Liver (tissue), 9 donors: Measurements from ENCODE around the gene ACTN3. TPM values are rescaled to one million over a fixed set of nuclear protein-coding genes. Genes with fewer than 3 reads are reported as not detected.

ENCODE experiments used
- DNase-seq: peaks from one replicate; pipeline ENCODE4 v3.0.0-alpha.2; 2017; ENCODE audit warnings: low spot score
- H3K27ac ChIP-seq, 2 donors: one replicate each; pipeline ENCODE4 v1.7.0; 2013; ENCODE audit warnings: inconsistent platforms in 2 of 2, low read length in 2 of 2, control low read depth in 1 of 2, low read depth in 1 of 2, mild to moderate bottlenecking in 1 of 2
- H3K27me3 ChIP-seq, 4 donors: one replicate each; pipeline versions ENCODE4 v1.6.1 to v1.7.0; 2013; ENCODE audit warnings: low read length in 3 of 4, inconsistent platforms in 1 of 4, mild to moderate bottlenecking in 1 of 4, moderate library complexity in 1 of 4; ENCODE audit not compliant: control insufficient read depth in 4 of 4, insufficient read depth in 4 of 4
- H3K36me3 ChIP-seq, 4 donors: one replicate each; pipeline versions ENCODE4 v1.6.1 to v1.7.0; 2013; ENCODE audit warnings: low read length in 3 of 4, mild to moderate bottlenecking in 3 of 4, low read depth in 1 of 4, moderate library complexity in 1 of 4; ENCODE audit not compliant: control insufficient read depth in 4 of 4, insufficient read depth in 3 of 4
- H3K4me1 ChIP-seq, 4 donors: one replicate each; pipeline versions ENCODE4 v1.6.1 to v1.7.0; 2013; ENCODE audit warnings: low read length in 3 of 4, mild to moderate bottlenecking in 3 of 4, moderate library complexity in 1 of 4; ENCODE audit not compliant: control insufficient read depth in 4 of 4, insufficient read depth in 4 of 4
- H3K4me3 ChIP-seq, 3 donors: one replicate each; pipeline versions ENCODE4 v1.6.1 to v1.7.0; 2013; ENCODE audit warnings: low read length in 3 of 3, control low read depth in 1 of 3, low read depth in 1 of 3, mild to moderate bottlenecking in 1 of 3
- H3K9ac ChIP-seq, 2 donors: one replicate each; pipeline ENCODE4 v1.7.0; 2013; ENCODE audit warnings: low read length in 2 of 2, mild to moderate bottlenecking in 2 of 2, moderate library complexity in 2 of 2, control low read depth in 1 of 2, low read depth in 1 of 2
- H3K9me3 ChIP-seq, 4 donors: one replicate each; pipeline versions ENCODE4 v1.6.1 to v1.7.0; 2013; ENCODE audit warnings: low read length in 3 of 4; ENCODE audit not compliant: control insufficient read depth in 4 of 4
- ATF3 ChIP-seq: IDR thresholded peaks from 2 replicates; pipeline ENCODE4 v1.6.1; 2016; ENCODE audit warnings: antibody characterized with exemption
- EGR1 ChIP-seq, 2 donors: IDR thresholded peaks; 2 replicates each; pipeline ENCODE4 v1.6.1; 2016 to 2018; ENCODE audit warnings: antibody characterized with exemption in 2 of 2, low read depth in 2 of 2
- FOXA1 ChIP-seq: IDR thresholded peaks from 2 replicates; pipeline ENCODE4 v1.6.1; 2016; ENCODE audit warnings: antibody characterized with exemption
- FOXA2 ChIP-seq: IDR thresholded peaks from 2 replicates; pipeline ENCODE4 v1.6.1; 2016; ENCODE audit warnings: antibody characterized with exemption
- GABPA ChIP-seq, 2 donors: IDR thresholded peaks in 1 of 2; conservative IDR thresholded peaks in 1 of 2; 2 replicates each; pipeline ENCODE4 v1.6.1; 2016; ENCODE audit warnings: antibody characterized with exemption in 2 of 2, mild to moderate bottlenecking in 1 of 2, moderate library complexity in 1 of 2
- HNF4G ChIP-seq: IDR thresholded peaks from 2 replicates; pipeline ENCODE4 v1.6.1; 2016; ENCODE audit warnings: antibody characterized with exemption
- JUND ChIP-seq, 2 donors: IDR thresholded peaks; 2 replicates each; pipeline ENCODE4 v1.6.1; 2016; ENCODE audit warnings: antibody characterized with exemption in 2 of 2
- MAX ChIP-seq: IDR thresholded peaks from 2 replicates; pipeline ENCODE4 v1.6.1; 2016; ENCODE audit warnings: antibody characterized with exemption
- RAD21 ChIP-seq, 2 donors: IDR thresholded peaks; 2 replicates each; pipeline ENCODE4 v1.6.1; 2016; ENCODE audit warnings: antibody characterized with exemption in 2 of 2, mild to moderate bottlenecking in 2 of 2
- RXRA ChIP-seq, 2 donors: IDR thresholded peaks; 2 replicates each; pipeline ENCODE4 v1.6.1; 2017 to 2018; ENCODE audit warnings: antibody characterized with exemption in 2 of 2, mild to moderate bottlenecking in 1 of 2
- SP1 ChIP-seq: IDR thresholded peaks from 2 replicates; pipeline ENCODE4 v1.6.1; 2018; ENCODE audit warnings: antibody characterized with exemption, mild to moderate bottlenecking
- TAF1 ChIP-seq: conservative IDR thresholded peaks from 2 replicates; pipeline ENCODE4 v1.6.1; 2016; ENCODE audit warnings: antibody characterized with exemption, mild to moderate bottlenecking
- YY1 ChIP-seq: IDR thresholded peaks from 2 replicates; pipeline ENCODE4 v1.6.1; 2016; ENCODE audit warnings: antibody characterized with exemption, mild to moderate bottlenecking
- WGBS: extraction: QIAGEN DNeasy Blood & Tissue Kit; methylation state at CpG from one replicate; pipeline ENCODE4 v1.1.7; 2013; 5-methylcytosine and 5-hydroxymethylcytosine counted together
- polyA plus RNA-seq, 2 donors: library from polyadenylated mRNA; stranded (reverse) in 1 of 2; unstranded in 1 of 2; fragments of 200-250 nt in 1 of 2; fragments of >200 nt in 1 of 2; fragmentation: Nextera tagmentation in 1 of 2; extraction: Ambion mirVana in 1 of 2; gene quantifications; one replicate each; pipeline versions ENCODE4 v1.2.1 to v1.2.3, GENCODE V29; 2013 to 2015
- total RNA-seq, 2 donors: library from RNA; depleted of rRNA; stranded (reverse); fragments of >200 nt; gene quantifications; one replicate each; pipeline ENCODE4 v1.2.3, GENCODE V29; 2014
- donor health status: healthy.
- donor health status: healthy.
- donor health status: healthy.
- donor health status: healthy.
- donor health status: healthy.

ACTN3 gene
- total and polyA plus RNA-seq, 4 donors = not detected

- TF ChIP-seq GABPA (IDR thresholded peaks at IDR 0.05 in 1 of 2, conservative IDR thresholded peaks at IDR 0.05 in 1 of 2) = no peak
- Histone ChIP-seq H3K9ac (no peak overlapping the region), H3K27me3 (no peaks in the 10 kb centered on the region), H3K27ac (no peak overlapping the region), H3K4me1 (peaks cover 2 to 14% (median 8%) of the 10 kb centered on the region in 4 donors), H3K4me3 (peak overlapping the region in 2 of 3 donors; percentile 48 to 58), H3K9me3 (no peaks in the 10 kb centered on the region), H3K36me3 (peaks cover 0 to 8% (median 0%) of the 10 kb centered on the region in 4 donors)
- WGBS = 74% methylated on average over 15 of the region's 15 CpGs
- DNase-seq = no peak
These were observed 21.1 kb downstream of the ACTN3 start for GRCh38 chr11:66567787-66568123.

- WGBS = 6% methylated on average over 77 of the region's 77 CpGs
- no peaks in the 10 kb centered on the region for H3K9me3 ChIP-seq
- H3K4me1 ChIP-seq = peaks cover 2 to 14% (median 8%) of the 10 kb centered on the region in 4 donors
- H3K27ac ChIP-seq = peak within 1 kb of the TSS in 1 of 2 donors; percentile 31
- TF ChIP-seq RXRA (IDR thresholded peaks at IDR 0.05) (peak; percentile 65 to 70), FOXA1 (peak; percentile 88), HNF4G (no peak), FOXA2 (peak; percentile 89)
- H3K4me3 ChIP-seq = peak within 1 kb of the TSS; percentile 38 to 58 (median 48)
- peak; percentile 78 for DNase-seq
- H3K9ac ChIP-seq = peak within 1 kb of the TSS in 1 of 2 donors; percentile 49
- no peaks in the 10 kb centered on the region for H3K27me3 ChIP-seq
- H3K36me3 ChIP-seq = peaks cover 0 to 8% (median 0%) of the 10 kb centered on the region in 4 donors
These were observed 21.6 kb downstream of the ACTN3 start, which contains the start of gene CTSF for GRCh38 chr11:66568124-66568916. CTSF (minus strand) TSS chr11:66568606; CDS start chr11:66568486, 120 bp downstream.

- WGBS = 90% methylated on average over 7 of the region's 7 CpGs
- H3K4me3 ChIP-seq = no peak overlapping the region
These were observed 22.4 kb downstream of the ACTN3 start for GRCh38 chr11:66569076-66569475.

More at GRCh38 chr11:66569076-66569475, 22.4 kb downstream of the ACTN3 start:
- Histone ChIP-seq H3K27ac (no peak overlapping the region), H3K36me3 (peaks cover 0 to 6% (median 0%) of the 10 kb centered on the region in 4 donors), H3K9ac (no peak overlapping the region), H3K9me3 (no peaks in the 10 kb centered on the region), H3K4me1 (peaks cover 2 to 14% (median 8%) of the 10 kb centered on the region in 4 donors), H3K27me3 (no peaks in the 10 kb centered on the region)
- TF ChIP-seq FOXA2 (no peak), GABPA (IDR thresholded peaks at IDR 0.05 in 1 of 2, conservative IDR thresholded peaks at IDR 0.05 in 1 of 2) (no peak), RAD21 (IDR thresholded peaks at IDR 0.05) (no peak), JUND (IDR thresholded peaks at IDR 0.05) (no peak), FOXA1 (no peak), ATF3 (no peak), SP1 (no peak), MAX (no peak), TAF1 (no peak), YY1 (no peak), EGR1 (IDR thresholded peaks at IDR 0.05; ENCODE audit: low read depth in 2 of 2) (no peak), HNF4G (no peak), RXRA (IDR thresholded peaks at IDR 0.05) (no peak)
- DNase-seq = no peak
